LNCaP clone FGC (cell line): ENCODE data around the gene ERBB3.

Experiments used
- DNase-seq: peaks from one replicate; pipeline ENCODE4 v3.0.0-alpha.2; 2011; ENCODE audit warnings: low read depth
- H3K4me3 ChIP-seq: 2 replicates; pipeline ENCODE4 v1.5.1; 2011; ENCODE audit warnings: mild to moderate bottlenecking, low read depth, low read length, control low read depth
- TF ChIP-seq, protein P1 (sequence below): IDR thresholded peaks from 2 replicates; pipeline ENCODE4 v1.5.1; 2012; ENCODE audit warnings: mild to moderate bottlenecking; ENCODE audit not compliant: control insufficient read depth, insufficient read depth; ENCODE audit errors: extremely low read depth

The ERBB3 gene

DNA sequence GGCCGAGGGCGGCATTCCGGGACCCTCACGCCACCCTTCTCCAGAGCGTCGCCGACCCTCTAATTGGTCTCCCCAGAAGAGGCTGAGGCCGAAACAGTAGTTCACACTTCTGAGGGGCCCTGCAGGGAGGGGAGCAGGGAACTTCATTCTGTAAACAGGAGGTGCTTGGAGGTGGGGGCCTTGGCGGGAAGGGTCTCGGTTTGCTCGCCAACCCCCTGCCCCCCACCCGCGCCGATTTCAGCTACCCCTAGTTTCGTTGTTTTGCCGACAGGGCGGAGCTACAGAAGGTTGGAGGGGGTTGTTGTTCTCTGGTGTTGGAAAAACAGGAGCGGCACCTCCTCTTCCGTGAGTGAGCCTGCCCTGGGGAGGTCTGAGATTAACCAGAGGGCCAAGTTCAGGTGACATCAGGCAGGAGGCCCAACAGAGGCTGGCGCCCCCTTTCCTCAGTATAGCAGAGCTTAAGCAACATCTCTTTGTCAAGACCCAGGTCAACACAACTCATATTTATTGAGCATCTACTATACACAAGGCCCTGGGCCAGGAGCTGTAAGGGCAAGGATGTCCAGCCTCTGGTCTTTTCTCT is 682 bp downstream of the ERBB3 start:
- TF ChIP-seq, protein P1, sequence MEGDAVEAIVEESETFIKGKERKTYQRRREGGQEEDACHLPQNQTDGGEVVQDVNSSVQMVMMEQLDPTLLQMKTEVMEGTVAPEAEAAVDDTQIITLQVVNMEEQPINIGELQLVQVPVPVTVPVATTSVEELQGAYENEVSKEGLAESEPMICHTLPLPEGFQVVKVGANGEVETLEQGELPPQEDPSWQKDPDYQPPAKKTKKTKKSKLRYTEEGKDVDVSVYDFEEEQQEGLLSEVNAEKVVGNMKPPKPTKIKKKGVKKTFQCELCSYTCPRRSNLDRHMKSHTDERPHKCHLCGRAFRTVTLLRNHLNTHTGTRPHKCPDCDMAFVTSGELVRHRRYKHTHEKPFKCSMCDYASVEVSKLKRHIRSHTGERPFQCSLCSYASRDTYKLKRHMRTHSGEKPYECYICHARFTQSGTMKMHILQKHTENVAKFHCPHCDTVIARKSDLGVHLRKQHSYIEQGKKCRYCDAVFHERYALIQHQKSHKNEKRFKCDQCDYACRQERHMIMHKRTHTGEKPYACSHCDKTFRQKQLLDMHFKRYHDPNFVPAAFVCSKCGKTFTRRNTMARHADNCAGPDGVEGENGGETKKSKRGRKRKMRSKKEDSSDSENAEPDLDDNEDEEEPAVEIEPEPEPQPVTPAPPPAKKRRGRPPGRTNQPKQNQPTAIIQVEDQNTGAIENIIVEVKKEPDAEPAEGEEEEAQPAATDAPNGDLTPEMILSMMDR = 0 out of 2 replicates have a peak, but pooled peaks have one; percentile 13
- no peak for DNase-seq
- peak overlapping the region; percentile 97 for H3K4me3 ChIP-seq

DNA sequence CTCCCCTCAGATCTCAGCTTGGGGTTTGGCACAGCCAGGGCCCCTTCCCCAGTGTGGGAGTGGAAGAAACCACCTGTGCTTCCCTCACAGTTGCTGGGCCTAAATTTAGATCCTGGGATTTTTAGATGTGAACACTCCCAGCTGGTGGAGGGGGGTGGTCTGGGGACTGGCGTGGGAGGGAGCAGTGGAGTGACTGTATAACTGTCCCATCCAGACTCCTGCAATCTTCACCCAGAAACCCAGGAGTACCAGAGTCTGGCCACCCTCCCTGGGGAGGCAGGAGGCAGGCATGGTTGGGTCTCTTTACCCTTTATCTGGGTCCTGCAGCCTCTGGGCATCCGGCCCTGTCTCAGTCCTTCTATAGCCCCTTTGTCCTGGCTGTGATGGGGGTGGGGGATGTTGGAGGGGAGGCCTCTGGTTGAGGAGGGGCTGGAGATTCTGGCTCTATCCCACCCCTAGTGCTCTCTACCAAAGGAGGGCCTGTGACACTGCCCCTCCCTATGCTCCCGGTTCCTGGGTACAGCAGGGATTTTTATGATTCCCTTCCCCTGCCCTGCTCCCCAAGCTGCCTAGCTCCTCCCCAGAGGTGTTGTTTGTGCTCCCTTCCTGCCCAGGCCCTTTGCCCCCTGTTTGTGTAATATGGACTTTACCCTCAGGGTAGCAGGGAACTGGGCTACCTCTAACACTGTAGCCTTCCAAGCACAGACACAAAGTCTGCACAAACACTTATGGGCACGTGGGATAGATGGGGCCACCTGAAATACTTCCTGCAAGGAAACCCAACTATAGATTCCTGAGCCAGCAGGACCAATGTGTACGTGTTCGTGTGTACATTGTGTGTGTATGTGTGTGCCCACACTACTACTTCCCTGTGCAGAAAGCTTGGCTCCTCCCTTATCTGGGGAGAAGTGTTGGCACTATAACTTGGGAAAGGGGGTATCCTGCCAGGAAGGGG is 1.7 kb downstream of the ERBB3 start:
- no peak for DNase-seq
- TF ChIP-seq, protein P1 = no peak
- H3K4me3 ChIP-seq = peak overlapping the region; percentile 97

DNA sequence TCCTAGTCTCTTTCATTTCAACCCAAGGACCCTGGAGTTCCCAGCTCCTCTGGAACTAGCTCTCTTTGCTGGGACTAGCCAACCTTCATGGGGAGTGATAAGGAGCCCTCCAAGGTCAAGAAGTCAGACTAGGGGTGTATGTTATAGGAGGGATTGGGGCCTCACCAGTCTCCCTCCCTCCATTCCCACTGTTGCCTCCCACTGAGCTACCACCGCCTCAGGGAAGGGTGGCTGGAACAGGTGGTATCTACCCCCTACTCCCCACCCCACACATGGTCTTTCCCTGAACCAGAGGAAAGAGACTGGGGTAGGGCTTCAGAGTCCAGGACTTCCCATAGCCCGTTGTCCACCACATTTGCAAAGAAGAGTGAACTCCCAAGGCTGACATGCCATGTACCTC is 2.4 kb downstream of the ERBB3 start:
- no peak for DNase-seq
- no peak overlapping the region for H3K4me3 ChIP-seq
- TF ChIP-seq, protein P1 = no peak

DNA sequence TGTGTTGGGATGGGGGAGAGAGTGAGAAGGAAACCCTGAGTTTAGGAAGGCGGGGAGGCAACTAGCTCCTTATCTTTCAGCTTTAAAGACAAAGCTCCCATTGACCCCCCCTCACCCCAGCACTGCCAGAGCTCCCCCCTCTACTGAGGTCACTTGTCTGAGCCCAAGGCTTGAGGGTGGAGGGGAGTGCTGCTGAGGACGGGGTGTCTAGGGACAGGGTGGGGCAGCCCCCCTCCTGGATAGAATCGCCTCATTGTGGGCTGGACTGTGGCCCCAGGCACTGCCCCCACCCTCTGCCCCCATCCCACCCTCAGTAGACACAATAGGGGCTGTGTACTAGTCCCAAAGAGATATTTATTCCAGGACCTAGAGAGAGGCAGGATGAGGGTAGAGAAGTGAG is 3.0 kb downstream of the ERBB3 start:
- no peak for DNase-seq
- TF ChIP-seq, protein P1 = no peak
- no peak overlapping the region for H3K4me3 ChIP-seq

DNA sequence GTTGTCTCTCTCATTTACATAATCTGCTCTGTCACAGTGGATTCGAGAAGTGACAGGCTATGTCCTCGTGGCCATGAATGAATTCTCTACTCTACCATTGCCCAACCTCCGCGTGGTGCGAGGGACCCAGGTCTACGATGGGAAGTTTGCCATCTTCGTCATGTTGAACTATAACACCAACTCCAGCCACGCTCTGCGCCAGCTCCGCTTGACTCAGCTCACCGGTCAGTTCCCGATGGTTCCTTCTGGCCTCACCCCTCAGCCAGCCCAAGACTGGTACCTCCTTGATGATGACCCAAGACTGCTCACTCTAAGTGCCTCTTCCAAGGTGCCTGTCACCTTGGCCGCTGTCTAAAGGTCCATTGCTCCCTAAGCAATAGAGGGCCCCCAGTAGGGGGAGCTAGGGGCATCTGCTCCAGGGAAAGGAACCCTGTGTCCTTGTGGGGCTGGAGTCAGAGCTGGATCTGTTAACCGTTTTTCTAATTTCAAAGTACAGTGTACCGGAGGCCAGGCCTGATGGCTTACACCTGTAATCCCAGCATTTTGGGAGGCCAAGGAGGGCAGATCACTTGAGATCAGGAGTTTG is 5.1 kb downstream of the ERBB3 start:
- no peak overlapping the region for H3K4me3 ChIP-seq
- TF ChIP-seq, protein P1 = 0 out of 2 replicates have a peak, but pooled peaks have one; percentile 7
- DNase-seq = no peak

DNA sequence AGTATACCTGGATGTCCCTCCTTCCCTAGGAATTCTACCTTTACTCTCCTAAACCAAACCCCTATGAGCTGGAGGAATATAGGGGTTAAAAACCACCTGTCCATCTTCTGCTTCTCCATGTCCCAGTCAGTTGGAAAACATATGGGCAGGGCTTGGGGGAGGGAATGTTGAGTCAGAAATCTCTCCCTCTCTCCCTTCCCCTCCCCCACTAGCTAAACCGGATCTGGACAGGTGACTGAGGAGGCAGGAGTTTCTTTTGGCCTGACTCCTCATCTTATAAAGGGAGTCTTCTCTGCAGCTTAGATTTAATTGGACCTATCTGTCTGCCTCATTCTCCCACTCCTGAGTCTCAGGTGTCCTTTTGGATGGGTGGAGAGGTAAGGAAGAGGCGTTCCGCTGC is 6.1 kb downstream of the ERBB3 start:
- peak overlapping the region; percentile 29 for H3K4me3 ChIP-seq
- TF ChIP-seq, protein P1 = no peak
- DNase-seq = peak; percentile 95
